Measurements from ENCODE around the gene GPR108.
A peak's percentile ranks its signal among the peaks of the same experiment; 100 is the strongest.
"Not testable (repeated sequence)": the region's sequence is repeated elsewhere in the genome, so short reads cannot be mapped to it uniquely, and the experiment has no call there.

Gene GPR108

DNA sequence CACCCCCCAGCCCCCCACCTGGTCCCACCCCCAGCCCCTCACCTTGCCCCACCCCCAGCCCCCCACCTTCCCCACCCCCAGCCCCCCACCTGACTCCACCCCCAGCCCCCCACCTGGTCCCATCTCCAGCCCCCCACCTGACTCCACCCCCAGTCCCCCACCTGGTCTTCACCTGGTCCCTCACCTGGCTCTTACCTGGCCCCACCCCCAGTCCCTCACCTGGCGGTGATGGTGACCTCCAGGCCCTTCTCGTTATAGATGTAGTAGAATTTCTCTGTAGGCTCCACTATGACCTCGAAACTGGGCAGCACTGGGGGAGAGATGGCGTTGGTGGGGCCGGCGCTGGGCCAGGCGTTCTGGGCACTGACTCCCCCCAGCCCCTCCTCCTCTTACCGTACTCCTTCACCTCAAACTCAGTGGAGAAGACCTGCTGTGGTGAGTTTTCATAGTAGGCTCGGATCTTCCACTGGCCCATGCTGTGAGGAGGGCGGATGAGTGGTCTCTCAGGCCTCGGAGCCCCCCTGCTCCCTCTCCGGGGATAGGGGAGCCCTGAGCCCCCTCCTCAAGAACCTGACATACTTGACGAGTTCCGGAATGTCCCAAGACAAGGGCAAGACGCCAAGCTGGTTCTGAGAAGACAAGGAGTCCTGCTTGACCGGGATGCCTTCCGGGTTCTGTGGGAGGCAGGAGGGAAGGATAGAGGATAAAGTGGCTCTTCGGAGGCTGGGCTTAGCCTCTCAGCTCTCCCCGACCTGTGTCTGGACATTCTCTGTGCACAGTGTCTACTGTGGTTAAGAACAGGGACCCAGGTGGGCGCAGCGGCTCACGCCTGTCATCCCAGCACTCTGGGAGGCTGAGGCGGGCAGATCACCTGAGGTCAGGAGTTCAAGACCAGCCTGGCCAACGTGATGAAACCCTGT lies 23.3 kb downstream of the GPR108 start:
- H3K4me3 Mint-ChIP-seq: no peak overlapping the region
- H3K27me3 Mint-ChIP-seq: peaks cover 25% of the 10 kb centered on the region
- peaks cover 5% of the 10 kb centered on the region for H3K9me3 Mint-ChIP-seq
- no peak for ATAC-seq
- no peak overlapping the region for H3K27ac Mint-ChIP-seq
- H3K36me3 Mint-ChIP-seq (ENCODE audit: low read depth): no peaks in the 10 kb centered on the region
- H3K4me1 Mint-ChIP-seq: peaks cover 15% of the 10 kb centered on the region
- no peak for DNase-seq

DNA sequence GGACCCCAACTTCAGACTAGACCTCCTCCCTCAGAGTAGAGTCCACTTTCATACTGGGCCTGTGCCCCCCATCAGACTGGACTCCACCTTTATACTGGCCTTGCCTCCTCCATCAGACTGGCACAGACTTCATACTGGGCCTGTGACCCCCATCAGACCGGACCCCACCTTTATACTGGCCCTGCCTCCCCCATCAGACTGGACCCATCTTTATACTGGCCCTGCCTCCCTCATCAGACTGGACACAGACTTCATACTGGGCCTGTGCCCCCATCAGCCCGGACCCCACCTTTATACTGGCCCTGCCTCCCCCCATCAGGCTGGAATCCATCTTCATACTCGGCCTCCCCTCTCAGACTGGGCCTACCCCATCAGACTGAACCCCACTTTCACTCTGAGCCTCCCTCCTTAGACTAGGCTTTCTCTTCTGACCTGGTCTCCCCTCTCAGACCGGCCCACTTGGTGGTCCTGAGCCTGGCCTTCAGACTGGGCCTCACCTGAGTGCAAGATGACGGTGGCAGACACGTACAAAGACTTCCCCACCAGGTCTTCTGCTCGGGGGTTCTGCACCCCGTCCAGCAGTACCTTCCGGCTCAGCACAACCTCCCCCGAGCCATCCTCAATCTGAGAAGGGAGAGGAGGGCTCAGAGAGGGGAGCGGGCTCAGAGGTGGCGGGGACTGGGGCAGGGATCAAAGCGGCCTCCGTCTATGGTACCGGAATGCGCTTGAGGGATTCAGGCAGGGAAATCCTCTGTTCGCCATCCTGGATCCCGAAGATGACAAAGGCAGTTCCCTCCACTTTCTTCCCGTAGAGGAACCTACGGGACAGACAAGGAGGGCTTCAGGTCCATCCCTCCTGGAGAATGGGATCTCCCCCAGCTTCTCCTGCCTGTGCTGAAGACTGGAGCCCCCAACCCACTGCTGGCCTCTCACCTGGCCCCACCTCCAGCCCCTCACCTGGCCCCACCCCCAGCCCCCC lies 24.4 kb downstream of the GPR108 start:
- DNase-seq: no peak
- ATAC-seq: no peak
- peaks cover 15% of the 10 kb centered on the region for H3K4me1 Mint-ChIP-seq

GRCh38 chr19:6712231-6712630 lies 25.1 kb downstream of the GPR108 start:
- Mint-ChIP-seq H3K27me3 (peaks cover 41% of the 10 kb centered on the region), H3K9me3 (peaks cover under 1% of the 10 kb centered on the region), H3K4me3 (no peak overlapping the region), H3K4me1 (peaks cover 10% of the 10 kb centered on the region), H3K36me3 (ENCODE audit: low read depth) (no peaks in the 10 kb centered on the region), H3K27ac (no peak overlapping the region)
- ATAC-seq (no peak), DNase-seq (no peak)

More for the DNA sequence above, 24.4 kb downstream of the GPR108 start:
- Mint-ChIP-seq H3K4me3 (no peak overlapping the region), H3K27ac (no peak overlapping the region), H3K9me3 (peaks cover 5% of the 10 kb centered on the region), H3K27me3 (peaks cover 34% of the 10 kb centered on the region), H3K36me3 (ENCODE audit: low read depth) (no peaks in the 10 kb centered on the region)

DNA sequence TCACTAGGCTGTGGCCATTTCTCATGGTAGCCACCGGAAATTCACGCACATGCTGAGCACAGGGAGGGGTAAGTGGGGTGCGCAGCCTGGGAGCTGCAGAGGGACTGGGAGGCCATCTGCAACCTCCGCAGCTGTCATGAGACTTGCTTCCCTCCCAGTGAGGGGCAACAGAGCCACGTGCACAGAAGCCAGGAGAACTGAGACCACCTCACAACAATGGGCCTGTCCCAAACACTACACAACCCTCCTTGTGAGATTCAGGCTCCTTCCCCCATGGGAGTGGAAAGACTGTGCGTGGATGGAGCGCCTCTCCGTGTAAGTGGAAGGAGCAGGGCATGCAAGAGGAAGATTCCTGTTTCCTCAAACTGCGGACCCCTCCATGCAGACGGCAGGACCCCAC lies 25.8 kb downstream of the GPR108 start:
- Mint-ChIP-seq H3K36me3 (ENCODE audit: low read depth) (no peaks in the 10 kb centered on the region), H3K4me1 (peaks cover 10% of the 10 kb centered on the region), H3K27me3 (peaks cover 41% of the 10 kb centered on the region), H3K27ac (no peak overlapping the region), H3K9me3 (no peaks in the 10 kb centered on the region), H3K4me3 (no peak overlapping the region)
- no peak for ATAC-seq
- no peak for DNase-seq

GRCh38 chr19:6711078-6711361 lies 26.4 kb downstream of the GPR108 start:
- ATAC-seq: no peak
- Mint-ChIP-seq H3K27me3 (peaks cover 41% of the 10 kb centered on the region), H3K9me3 (no peaks in the 10 kb centered on the region), H3K4me3 (peak overlapping the region; percentile 8), H3K4me1 (peaks cover 10% of the 10 kb centered on the region), H3K36me3 (ENCODE audit: low read depth) (no peaks in the 10 kb centered on the region), H3K27ac (no peak overlapping the region)
- no peak for DNase-seq

DNA sequence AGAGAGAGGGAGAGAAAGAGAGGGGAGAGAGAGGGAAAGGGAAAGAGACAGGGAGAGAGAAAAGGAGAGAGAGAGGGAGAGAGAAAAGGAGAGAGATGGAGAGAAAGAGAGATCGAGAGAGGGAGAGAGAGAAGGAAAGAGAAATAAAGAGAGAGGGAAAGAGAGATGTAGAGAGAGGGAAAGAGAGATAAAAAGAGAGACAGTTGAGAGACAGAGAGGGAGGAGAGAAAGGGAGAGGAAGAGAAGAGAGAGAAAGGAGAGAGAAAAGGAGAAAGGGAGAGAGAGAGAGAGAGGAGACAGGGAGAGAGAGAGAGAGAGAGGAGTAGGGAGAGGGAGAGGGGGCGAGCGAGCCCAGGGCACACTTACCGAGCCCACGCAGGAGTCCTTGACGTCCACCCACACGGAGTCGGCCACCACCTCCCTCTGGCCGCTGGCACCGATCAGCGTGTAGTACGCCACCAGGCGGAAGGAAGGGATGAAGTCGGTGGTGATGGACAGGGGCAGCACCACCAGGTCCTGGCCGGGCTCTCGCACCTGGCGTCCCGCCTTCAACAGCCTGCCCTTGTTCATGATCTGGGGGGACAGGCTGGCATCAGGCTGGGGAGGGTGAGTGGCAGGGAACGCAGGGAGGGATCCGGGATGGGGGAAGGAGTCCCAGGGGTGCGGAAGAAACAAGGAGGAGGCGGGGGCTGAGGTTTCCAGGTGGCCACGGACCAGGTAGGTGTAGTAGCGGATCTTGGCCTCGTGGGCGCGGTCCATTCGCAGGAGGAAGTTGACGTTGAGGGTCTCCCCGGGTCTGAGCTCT lies 26.9 kb downstream of the GPR108 start:
- Mint-ChIP-seq H3K36me3 (ENCODE audit: low read depth) (no peaks in the 10 kb centered on the region), H3K27me3 (peaks cover 41% of the 10 kb centered on the region), H3K9me3 (no peaks in the 10 kb centered on the region), H3K4me1 (peaks cover 10% of the 10 kb centered on the region), H3K27ac (no peak overlapping the region), H3K4me3 (no peak overlapping the region)
- peak; percentile 27 for DNase-seq
- no peak for ATAC-seq

DNA sequence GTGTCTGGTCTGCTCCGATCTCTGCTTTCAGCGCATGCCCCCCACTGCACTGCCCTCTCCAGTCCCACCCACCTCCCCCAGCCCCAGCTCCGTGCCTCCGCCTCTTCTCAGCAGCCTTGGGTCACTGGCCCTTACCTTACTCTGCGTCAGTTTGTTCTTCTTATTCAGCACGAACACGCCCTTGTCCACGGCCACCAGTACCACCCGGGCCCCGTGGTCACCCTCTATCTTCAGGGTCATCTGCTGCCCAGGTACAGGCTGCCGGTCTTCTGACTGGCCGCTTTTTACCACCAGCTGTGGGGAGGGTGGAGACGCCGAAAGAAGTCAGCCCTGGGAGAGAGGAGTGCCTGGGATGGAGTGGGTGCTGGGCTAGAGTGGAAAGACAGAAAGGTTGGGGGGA lies 27.8 kb downstream of the GPR108 start:
- ATAC-seq (no peak), DNase-seq (no peak)
- H3K4me3 Mint-ChIP-seq: no peak overlapping the region
- peaks cover 41% of the 10 kb centered on the region for H3K27me3 Mint-ChIP-seq
- no peak overlapping the region for H3K27ac Mint-ChIP-seq
- peaks cover 10% of the 10 kb centered on the region for H3K4me1 Mint-ChIP-seq
- H3K36me3 Mint-ChIP-seq (ENCODE audit: low read depth): no peaks in the 10 kb centered on the region
- H3K9me3 Mint-ChIP-seq: no peaks in the 10 kb centered on the region

DNA sequence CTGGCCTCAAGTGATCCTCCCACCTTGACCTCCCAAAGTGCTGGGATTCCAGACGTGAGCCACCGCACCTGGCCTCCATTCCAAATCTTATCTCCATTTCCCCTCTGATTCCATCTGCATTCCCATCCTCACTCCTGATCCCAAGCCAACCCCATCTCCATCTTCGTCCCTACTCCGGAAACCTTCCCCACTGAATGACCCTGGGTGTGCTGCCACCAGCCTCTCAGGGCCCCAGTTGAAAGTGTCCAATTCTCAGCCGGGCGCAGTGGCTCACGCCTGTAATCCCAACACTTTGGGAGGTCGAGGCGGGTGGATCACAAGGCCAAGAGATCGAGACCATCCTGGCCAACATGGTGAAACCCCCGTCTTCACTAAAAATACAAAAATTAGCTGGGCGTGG lies 28.5 kb downstream of the GPR108 start:
- H3K27me3 Mint-ChIP-seq: peaks cover 41% of the 10 kb centered on the region
- DNase-seq; H3K4me3 Mint-ChIP-seq; H3K36me3 Mint-ChIP-seq (ENCODE audit: low read depth); H3K4me1 Mint-ChIP-seq; H3K27ac Mint-ChIP-seq; ATAC-seq; H3K9me3 Mint-ChIP-seq: not testable (repeated sequence)

- no peaks in the 10 kb centered on the region for H3K9me3 Mint-ChIP-seq
- peaks cover 41% of the 10 kb centered on the region for H3K27me3 Mint-ChIP-seq
- no peak for ATAC-seq
- H3K4me1 Mint-ChIP-seq: peaks cover 10% of the 10 kb centered on the region
- no peaks in the 10 kb centered on the region for H3K36me3 Mint-ChIP-seq (ENCODE audit: low read depth)
- DNase-seq: no peak
- no peak overlapping the region for H3K27ac Mint-ChIP-seq
- H3K4me3 Mint-ChIP-seq: no peak overlapping the region
These were observed 29.0 kb downstream of the GPR108 start for GRCh38 chr19:6708346-6708745.

DNA sequence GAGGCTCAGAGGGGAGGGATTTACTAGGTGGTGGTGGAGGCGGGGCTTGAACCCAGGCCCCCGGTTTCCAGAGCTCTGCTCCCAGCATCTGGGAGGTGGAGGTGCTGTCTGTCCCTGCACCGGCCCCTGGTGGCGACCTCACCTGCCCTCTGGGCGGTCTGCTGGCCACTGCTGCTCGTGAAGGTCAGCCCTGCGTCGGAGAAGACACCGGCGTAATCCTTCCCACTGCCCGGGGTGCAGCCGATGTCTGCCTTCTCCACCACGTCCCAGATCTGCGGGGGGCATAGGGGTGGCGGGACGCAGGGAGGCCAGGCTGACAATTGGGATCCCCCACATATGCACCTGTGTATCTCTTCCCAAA lies 29.7 kb downstream of the GPR108 start:
- Mint-ChIP-seq H3K4me3 (no peak overlapping the region), H3K27me3 (peaks cover 41% of the 10 kb centered on the region), H3K27ac (no peak overlapping the region), H3K9me3 (no peaks in the 10 kb centered on the region), H3K4me1 (peaks cover 10% of the 10 kb centered on the region), H3K36me3 (ENCODE audit: low read depth) (no peaks in the 10 kb centered on the region)
- ATAC-seq: no peak
- no peak for DNase-seq

- peaks cover 41% of the 10 kb centered on the region for H3K27me3 Mint-ChIP-seq
- ATAC-seq: no peak
- H3K4me1 Mint-ChIP-seq: peaks cover 10% of the 10 kb centered on the region
- H3K9me3 Mint-ChIP-seq: no peaks in the 10 kb centered on the region
- DNase-seq: no peak
- H3K4me3 Mint-ChIP-seq: no peak overlapping the region
- no peaks in the 10 kb centered on the region for H3K36me3 Mint-ChIP-seq (ENCODE audit: low read depth)
- no peak overlapping the region for H3K27ac Mint-ChIP-seq
These were observed 30.2 kb downstream of the GPR108 start for GRCh38 chr19:6707011-6707657.

DNA sequence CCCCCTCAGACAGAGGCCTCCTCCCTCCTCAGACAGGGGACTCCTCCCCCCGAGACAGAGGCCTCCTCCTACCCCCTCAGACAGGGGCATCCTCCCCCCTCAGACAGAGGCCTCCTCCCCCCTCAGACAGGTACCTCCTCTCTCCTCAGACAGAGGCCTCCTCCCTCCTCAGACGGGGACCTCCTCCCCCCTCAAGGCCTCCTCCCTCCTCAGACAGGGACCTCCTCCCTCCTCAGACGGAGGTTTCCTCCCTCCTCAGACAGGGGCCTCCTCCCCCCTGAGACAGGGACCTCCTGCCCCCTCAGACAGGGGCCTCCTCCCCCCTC lies 30.8 kb downstream of the GPR108 start:
- no peak for DNase-seq
- peaks cover 41% of the 10 kb centered on the region for H3K27me3 Mint-ChIP-seq
- no peak for ATAC-seq
- no peak overlapping the region for H3K4me3 Mint-ChIP-seq
- no peak overlapping the region for H3K27ac Mint-ChIP-seq
- H3K36me3 Mint-ChIP-seq (ENCODE audit: low read depth): no peaks in the 10 kb centered on the region
- H3K9me3 Mint-ChIP-seq: no peaks in the 10 kb centered on the region
- H3K4me1 Mint-ChIP-seq: peaks cover 10% of the 10 kb centered on the region

GRCh38 chr19:6705931-6706632 lies 31.3 kb downstream of the GPR108 start:
- Mint-ChIP-seq H3K27me3 (peaks cover 36% of the 10 kb centered on the region), H3K36me3 (ENCODE audit: low read depth) (no peaks in the 10 kb centered on the region), H3K9me3 (no peaks in the 10 kb centered on the region), H3K4me3 (no peak overlapping the region), H3K27ac (no peak overlapping the region), H3K4me1 (peaks cover 8% of the 10 kb centered on the region)
- no peak for ATAC-seq
- DNase-seq: no peak
